GM18499 (cell line): ENCODE data around the gene MYLK.

Source experiments
- ATAC-seq: cut with Tn5 transposase; IDR thresholded peaks from one replicate; pipeline ENCODE4 v1.9.1; 2021; ENCODE audit warnings: moderate number of reproducible peaks; ENCODE audit not compliant: insufficient read depth, unreplicated experiment

MYLK gene

DNA sequence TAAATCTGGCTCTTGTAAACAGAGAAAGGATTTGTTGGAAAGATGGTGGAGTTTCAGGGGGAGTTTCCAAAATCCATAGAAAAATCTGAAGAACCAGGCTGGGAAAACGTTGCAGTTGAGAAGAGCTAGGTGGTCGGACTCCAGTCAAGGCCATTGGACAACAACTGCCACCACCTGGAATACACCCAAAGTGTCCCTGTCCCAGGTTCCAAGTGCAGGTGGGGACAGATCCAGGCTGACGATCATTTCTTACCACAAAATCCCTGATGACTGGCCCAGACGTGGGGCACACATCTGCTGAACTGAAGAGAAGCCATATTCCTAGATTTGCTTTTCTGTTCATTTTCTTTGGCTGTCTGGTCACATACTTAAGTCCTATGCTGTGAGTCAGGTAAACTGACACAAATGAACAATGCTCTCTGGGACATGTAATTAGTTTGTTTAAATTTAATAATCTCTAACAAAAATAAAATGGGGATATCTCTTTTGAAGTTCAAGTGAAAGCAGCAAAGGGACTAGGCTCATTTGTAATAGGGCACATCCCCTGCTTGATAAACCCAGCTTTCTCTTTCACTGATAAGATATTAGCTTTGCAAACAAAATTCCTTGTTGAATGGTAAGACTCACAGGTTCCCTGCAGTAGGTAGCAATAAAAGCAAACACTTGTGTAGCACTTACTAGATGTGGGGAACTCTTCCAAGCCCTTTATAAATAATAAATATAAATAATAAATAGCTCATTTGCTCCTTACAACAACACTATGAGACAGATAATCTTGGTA is 88.5 kb downstream of the MYLK start:
- ATAC-seq, result no peak

GRCh38 chr3:123793425-123793824 is 90.7 kb downstream of the MYLK start:
- no peak for ATAC-seq

DNA sequence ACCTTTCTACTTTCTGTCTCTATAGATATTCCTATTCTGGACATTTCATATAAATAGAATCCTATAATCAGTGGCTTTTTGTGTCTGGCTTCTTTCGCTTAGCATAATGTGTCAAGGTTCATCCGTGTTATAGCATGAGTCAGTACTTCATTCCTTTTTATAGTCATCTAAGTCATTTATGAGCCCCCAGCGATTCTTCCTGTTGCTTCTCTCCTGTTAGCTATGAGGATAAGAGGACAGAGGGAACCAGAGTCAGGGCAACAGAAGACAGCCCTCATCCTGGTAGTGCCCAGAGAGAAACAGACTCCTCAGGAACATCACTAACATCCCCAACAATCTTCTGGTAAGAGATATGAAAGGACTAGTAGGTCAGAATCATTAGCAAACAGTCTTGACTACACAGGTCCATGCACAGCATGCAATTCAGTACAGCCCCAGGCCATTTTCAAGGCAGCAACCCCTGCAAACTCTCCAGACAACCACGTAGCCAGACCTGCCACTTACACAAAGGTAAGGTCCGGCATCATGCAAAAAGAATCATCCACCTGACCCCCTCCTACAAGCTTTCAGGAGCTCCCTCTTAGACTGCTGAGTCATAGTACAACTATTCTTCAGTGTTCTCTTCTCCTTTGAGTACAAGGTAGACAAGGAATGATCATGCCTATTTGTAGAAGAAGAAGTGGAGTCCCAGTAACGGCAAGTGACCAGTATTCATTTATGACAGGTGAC is 91.5 kb downstream of the MYLK start:
- ATAC-seq, result no peak

DNA sequence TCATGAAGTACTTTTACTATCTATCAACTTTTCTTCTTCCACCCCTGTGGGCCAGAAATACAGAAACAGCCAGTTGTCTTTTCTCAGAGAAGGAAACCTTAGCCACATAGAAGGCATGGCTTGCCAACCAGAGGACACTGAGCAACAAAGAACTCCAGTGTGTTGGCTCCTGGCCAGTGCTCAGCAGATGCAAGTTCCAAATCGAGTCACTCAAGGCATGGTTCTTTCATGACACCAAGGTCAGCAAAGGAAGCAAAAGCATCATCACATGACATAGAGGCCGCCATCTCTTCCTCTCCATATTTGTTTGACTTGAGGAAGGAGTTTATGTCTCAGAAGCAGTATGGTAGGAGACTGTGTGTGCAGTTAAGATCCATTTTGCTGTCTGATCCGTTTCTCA is 92.2 kb downstream of the MYLK start:
- ATAC-seq, result no peak

GRCh38 chr3:123791417-123791816 is 92.7 kb downstream of the MYLK start:
- ATAC-seq, result no peak

DNA sequence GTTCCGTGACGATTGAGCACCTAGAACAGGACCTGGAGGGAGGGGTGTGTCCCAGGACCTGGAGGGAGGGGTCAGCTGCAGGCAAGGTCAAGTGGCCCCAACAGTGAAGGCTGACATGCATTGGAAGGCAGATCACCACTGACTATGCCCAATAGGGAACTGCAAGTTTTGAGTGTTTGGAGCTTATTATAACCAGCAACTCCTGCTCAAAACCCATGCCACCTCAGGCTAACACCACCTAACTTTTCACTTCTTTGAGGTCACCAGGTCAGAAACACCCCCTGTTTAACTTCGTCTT is 93.1 kb downstream of the MYLK start:
- ATAC-seq, result no peak

- no peak for ATAC-seq
Measured at GRCh38 chr3:123790254-123791072, 93.7 kb downstream of the MYLK start.

- no peak for ATAC-seq
Measured at GRCh38 chr3:123789760-123790159, 94.4 kb downstream of the MYLK start.

DNA sequence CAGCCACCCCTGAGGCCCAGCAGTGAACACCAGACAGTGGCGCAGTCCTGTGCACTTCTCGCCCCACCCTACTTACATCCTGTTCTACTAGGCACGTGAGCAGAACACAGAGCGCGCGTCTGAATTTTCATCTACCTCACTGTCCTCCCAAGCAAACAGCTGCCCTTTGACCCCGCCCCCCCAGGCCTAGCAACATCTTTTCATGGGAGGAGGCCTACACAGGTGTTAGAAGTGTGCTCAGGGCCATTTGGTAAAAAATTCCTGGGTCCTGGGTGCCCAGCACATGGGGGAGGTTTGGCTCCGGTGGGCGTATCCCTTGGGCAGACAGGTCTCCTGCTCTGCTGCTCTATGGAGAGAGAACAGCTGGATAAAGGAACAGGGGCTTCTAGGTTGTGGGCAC is 95.0 kb downstream of the MYLK start:
- ATAC-seq, result no peak

GRCh38 chr3:123788710-123789109 is 95.4 kb downstream of the MYLK start:
- ATAC-seq, result no peak

DNA sequence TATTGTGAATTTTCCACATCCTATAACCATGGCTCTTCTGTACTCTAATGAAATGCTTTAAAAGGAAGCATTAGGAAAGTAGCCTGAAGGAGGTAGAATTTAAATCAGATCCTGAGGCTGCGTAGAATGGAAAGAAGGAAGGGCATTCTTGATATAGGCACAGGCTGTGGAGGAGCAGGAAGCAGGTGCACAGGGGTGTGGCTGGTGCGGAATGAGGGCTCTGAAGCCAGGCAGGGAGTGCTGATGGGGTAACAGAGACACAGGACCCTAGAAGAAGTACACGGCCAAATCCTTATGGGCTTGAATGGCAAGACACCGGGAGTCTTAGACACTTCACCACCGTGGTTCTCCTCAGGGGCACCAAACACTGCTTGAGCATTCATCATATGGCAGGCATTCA is 97.0 kb downstream of the MYLK start:
- ATAC-seq, result no peak

GRCh38 chr3:123785602-123786001 is 98.5 kb downstream of the MYLK start:
- ATAC-seq, result no peak

GRCh38 chr3:123783811-123784210 is 100.3 kb downstream of the MYLK start:
- ATAC-seq, result no peak

DNA sequence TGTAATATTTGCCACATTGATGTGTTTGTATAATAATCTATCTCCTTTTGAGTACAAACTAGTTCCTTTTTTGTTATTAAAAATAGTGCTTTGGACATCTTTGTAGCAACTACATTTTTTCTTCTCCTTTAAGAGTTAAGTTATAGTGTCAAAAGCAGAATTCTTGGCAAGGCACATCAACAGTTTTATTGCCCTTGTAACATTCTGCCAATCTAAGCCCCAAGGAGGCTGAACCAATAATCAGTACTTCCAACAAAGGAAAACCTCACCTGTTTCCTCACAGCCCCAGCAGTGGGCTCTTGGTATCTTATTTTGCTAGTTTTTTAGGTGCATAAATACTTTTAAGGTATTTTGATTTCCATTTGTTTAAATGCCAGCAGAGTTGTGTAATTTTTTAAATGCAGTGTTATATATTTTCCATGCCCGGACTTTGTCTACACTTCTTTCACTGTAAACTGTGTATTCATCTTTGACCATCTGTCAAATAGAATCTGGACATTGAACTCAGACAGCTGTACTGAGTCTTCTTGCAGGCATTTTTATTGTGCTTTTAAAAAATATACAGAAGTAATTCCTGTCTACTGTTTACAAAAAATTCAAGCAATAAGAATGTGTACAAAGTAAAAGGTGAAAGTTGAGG is 101.0 kb downstream of the MYLK start:
- no peak for ATAC-seq

DNA sequence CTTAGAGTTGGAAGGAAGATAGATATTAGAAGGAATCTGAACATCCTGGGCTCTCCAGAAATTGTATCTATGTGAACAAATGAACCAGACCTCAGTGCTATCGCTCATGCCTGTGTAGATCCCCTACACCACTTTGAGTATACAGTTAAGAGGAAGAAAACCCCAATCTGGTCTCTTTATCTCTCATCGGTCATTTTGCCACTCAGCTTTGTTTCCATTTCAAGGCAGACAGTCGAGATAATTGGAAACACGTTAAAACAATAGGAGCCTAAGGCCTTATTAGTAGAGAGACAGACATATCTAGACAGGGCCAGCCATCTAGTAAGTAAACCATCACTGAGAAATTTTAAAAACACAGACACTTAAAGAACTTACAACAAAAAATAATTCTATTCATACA is 101.6 kb downstream of the MYLK start:
- no peak for ATAC-seq

GRCh38 chr3:123781571-123782275 is 102.4 kb downstream of the MYLK start:
- no peak for ATAC-seq

GRCh38 chr3:123781138-123781537 is 103.0 kb downstream of the MYLK start:
- no peak for ATAC-seq

GRCh38 chr3:123780656-123781055 is 103.5 kb downstream of the MYLK start:
- ATAC-seq, result no peak

DNA sequence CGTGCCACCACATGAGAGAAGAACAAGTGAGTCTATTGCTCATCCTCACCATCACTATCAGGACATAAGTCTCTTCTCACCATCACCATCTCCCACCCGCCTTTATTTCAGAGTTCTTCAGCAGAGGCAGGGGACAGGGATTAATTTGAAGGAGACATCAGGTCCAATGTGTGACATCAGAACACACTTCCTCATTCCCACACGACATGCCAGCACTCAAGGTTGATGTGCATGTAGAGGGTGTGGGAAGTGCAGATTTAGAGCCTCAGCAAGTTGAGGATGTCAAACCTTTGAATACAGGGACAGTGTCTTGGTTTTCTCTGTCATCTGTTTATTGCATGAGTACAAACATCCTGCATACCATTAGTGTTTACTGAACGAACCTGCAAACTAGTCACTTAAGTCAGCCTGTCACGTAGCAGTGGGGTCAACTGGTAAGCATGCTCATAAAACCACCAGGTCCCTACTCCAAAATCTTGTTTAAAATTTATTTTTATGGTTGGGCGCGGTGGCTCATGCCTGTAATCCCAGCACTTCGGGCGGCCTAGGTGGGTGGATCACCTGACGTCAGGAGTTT is 104.4 kb downstream of the MYLK start:
- no peak for ATAC-seq
